HG02623 (cell line): ENCODE measurements around the gene KIR3DL3.
"Not testable (repeated sequence)": the region's sequence is repeated elsewhere in the genome, so short reads cannot be mapped to it uniquely, and the experiment has no call there.

Experiments used
- ATAC-seq: cut with Tn5 transposase; IDR thresholded peaks from one replicate; pipeline ENCODE4 v1.9.1; 2021; ENCODE audit warnings: moderate library complexity; ENCODE audit not compliant: unreplicated experiment

KIR3DL3 gene

DNA sequence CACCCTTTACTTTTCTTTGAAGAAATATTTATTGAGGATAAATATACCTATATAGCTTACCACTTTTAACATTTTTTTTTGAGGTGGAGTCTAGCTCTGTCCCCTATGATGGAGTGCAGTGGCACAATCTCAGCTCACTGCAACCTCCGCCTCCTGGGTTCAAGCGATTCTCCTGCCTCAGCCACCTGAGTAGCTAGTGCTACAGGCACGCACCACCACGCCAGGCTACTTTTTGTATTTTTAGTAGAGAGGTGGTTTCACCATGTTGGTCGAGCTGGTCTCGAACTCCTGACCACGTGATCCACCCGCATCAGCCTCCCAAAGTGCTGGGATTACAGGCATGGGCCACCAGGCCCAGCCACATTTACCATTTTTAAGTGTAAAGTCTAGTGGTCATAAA, 51.6 kb downstream of the KIR3DL3 start:
- ATAC-seq: not testable (repeated sequence)

DNA sequence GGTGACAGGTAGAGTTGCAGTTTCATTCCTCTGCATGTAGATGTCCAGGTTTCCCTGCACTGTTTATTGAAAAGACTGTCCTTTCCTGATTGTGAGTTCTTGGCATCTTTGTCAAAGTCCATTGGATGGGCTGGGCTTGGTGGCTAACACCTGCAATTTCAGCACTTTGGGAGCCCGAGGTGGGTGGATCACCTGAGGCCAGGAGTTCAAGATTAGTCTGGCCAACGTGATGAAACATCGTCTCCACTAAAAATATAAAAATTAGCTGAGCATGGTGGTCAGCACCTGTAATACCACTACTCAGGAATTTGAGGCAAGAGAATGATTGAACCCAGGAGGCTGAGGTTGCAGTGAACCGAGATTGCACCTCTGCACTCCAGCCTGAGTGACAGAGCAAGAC, 53.6 kb downstream of the KIR3DL3 start:
- not testable (repeated sequence) for ATAC-seq

DNA sequence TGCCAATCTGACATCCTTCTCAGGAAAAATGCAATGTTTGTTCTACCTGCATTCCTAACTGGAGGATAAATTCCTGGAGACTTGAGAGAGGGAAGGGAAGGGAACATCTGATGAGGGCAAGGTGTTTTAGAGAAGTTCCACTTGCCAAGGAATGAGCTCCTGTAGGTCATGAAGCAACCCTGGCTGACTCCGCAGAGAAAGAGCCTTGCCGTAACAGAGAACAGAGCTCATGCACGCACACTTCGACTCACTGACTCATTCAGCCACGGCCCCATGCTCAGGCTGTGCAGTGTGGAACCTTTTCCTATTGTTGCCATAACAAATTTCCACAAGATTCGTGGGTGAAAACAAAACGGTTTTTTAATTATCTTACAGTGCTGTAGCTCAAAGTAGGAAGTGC, 54.7 kb downstream of the KIR3DL3 start:
- ATAC-seq: not testable (repeated sequence)

DNA sequence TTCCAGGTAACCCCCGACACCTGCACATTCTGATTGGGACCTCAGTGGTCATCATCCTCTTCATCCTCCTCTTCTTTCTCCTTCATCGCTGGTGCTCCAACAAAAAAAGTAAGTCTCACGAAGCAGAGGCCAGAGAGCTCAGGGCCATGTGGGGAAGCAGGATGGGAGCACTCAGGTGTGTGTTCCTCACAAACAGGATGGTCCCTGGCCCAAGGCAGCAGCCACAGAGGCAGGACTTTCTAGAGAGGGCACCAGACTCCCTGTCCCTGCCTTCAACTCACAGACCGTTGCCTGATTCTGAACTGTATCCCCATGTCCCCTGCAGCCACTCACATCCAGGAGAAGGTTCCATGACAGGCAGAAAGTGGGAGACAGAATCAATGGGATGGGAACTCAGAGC, 58.7 kb downstream of the KIR3DL3 start:
- not testable (repeated sequence) for ATAC-seq
